NK-92 (cell line): ENCODE data around the gene GEMIN5.
A peak's percentile ranks its signal among the peaks of the same experiment; 100 is the strongest.
"Not testable (repeated sequence)": the region's sequence is repeated elsewhere in the genome, so short reads cannot be mapped to it uniquely, and the experiment has no call there.

Experiments used
- DNase-seq: peaks from one replicate; lab custom pipeline; 2025; ENCODE audit not compliant: unreplicated experiment; lab: John Stamatoyannopoulos, UW

GEMIN5 gene

DNA sequence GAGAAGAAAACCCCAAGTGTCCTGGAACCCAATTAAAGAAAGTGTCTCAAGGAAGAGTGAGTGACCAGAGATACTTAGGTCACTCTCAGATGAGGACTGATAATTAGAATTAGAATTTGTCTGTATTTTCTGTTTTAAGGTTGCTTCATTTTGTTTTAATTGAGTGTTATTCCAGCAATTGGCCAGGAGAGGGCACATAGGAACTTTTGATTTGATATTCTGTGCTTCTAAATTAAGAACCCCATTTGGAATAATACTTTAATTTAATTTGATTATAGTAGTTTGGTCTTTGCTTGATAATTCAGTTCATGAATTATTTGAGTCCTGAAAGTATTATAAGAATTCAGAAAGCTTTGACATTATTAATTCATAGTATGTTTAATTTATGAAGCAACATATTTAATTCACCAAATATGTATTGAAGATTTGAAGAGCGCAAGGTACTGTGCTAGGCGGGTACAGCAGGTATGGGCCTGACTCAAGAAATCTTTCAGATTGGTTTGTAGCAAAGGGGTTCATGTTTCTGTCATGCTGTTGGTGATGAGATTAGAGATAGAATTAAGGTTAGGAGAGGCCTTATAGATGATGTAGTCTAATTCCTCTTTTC lies 7.8 kb upstream of the GEMIN5 start:
- DNase-seq, result no peak

DNA sequence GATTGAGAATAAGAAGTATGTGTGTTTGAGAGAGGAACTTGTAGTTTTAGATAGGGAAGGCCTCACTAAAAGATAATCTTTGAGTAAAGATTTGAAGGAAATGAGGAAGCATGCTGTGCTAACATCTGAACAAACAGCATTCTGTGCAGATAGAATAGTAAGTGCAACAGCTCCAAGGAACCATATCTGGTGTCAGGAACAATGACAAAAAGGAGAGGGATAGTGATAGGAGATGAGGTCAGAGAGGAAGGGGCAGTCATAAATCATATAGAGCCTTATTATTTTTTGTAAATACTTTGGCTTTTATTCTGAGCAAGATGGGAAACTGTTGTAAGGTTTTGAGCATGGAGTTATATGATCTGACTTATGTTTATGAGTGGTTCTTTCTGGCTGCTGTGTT lies 6.7 kb upstream of the GEMIN5 start:
- no peak for DNase-seq

GRCh38 chr5:154943527-154943926 lies 5.5 kb upstream of the GEMIN5 start:
- DNase-seq, result no peak

DNA sequence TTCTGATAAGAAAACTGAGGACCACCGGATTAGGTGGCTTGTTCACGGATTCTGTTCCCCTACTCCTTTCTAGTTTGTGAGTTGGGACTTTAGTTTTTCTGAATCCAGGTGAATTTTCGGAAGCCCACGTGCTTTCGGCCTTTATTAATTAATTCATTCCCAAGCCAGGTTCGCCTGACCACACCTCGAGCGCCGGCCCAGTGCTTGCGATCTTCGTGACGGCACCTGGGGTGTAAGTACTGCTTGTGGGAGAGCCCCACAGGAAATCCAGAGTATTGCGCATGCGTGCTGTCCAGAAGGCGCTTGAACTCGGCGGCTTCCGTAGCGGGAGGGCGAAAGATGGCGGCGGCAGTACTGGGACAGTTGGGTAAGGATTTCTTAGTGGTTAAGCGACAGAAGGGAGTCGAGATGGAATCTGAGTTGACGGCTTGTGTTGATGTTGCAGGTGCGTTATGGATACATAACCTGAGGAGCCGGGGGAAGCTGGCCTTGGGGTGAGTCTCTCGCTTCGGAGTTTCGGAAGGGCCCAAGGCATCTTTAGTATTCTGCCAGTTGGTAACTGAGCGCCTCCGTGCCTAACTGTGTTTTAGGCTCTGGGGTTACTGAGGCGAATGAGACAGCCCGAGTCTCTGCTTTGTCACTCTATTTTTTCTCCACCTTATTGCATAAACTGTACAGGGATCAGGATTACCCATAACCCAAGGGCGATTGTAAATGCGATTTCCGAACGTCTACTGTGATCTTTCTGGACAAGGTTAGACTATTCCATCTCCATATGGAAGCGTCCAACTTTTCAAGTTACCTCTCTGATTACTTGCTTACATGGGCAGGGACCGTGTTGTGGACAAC lies 3.0 kb upstream of the GEMIN5 start, which contains the start of gene MRPL22:
Gene MRPL22, plus strand, starts transcription at position 302 of the 849 bp plus-strand sequence. Its CDS starts 38 bp downstream, at position 340.
- DNase-seq, result peak; percentile 64

DNA sequence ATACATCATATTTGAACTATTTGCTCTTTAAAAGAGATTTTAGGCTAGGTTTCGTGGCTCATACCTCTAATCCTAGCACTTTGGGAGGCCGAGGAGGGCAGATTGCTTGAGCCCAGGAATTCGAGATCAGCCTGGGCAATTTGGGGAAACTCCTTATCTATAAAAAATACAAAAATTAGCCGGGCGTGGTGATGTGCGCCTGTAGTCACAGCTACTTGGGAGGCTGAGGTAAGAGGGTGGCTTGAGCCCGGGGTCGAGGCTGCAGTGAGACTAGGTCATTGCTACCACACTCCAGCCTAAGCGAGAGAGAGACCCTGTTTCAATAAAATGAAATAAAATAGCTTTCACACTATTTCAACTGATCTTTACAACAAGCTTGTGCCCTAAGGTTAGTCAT lies 2.4 kb upstream of the GEMIN5 start:
- DNase-seq, result no peak

GRCh38 chr5:154939387-154939786 lies 1.4 kb upstream of the GEMIN5 start:
- not testable (repeated sequence) for DNase-seq

DNA sequence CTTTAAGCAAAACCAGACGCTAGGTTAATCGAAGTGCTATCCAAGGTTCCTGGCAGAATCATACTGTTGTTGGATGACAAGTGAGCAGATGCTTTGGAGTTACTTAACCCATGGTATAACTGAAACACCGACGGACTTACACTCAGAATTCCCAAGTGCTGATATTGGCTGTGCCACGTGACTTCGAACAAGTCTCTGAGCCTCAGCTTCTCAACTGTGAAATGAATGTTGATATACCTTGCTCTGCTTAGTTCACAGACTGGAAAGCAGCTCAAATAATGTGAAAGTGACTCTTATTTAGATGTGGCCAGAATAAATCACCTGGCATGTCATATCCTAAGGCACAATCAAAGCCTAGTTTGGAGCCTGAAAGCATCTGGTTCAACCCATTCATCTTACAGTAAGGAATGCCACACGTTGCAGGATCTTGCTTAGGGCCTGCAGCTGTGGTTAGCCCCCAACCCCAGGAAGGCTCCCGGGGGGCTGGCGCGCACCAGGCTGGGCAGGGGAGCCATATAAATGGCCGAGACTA lies 759 bp downstream of the GEMIN5 start:
- DNase-seq, result no peak

- DNase-seq, result no peak
These were observed 3.1 kb downstream of the GEMIN5 start for GRCh38 chr5:154934881-154935280.

DNA sequence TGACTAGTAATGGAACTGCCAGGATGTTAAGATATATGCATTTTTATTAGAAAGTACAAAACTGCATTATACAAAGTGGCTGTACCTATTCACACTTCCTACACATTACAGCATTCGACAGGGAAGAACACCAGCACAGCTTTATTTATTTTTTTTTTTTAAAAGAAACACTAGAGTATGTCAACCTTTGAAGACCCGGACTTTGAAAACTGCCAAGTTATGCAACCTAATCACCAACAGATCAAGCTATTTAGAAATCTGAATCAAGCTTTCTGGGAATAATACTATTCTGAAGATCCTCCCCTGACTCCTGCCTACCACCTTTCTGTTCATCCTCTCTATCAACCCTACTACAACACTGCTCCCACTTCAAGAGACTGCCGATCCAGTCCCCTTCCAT lies 4.5 kb downstream of the GEMIN5 start:
- no peak for DNase-seq

DNA sequence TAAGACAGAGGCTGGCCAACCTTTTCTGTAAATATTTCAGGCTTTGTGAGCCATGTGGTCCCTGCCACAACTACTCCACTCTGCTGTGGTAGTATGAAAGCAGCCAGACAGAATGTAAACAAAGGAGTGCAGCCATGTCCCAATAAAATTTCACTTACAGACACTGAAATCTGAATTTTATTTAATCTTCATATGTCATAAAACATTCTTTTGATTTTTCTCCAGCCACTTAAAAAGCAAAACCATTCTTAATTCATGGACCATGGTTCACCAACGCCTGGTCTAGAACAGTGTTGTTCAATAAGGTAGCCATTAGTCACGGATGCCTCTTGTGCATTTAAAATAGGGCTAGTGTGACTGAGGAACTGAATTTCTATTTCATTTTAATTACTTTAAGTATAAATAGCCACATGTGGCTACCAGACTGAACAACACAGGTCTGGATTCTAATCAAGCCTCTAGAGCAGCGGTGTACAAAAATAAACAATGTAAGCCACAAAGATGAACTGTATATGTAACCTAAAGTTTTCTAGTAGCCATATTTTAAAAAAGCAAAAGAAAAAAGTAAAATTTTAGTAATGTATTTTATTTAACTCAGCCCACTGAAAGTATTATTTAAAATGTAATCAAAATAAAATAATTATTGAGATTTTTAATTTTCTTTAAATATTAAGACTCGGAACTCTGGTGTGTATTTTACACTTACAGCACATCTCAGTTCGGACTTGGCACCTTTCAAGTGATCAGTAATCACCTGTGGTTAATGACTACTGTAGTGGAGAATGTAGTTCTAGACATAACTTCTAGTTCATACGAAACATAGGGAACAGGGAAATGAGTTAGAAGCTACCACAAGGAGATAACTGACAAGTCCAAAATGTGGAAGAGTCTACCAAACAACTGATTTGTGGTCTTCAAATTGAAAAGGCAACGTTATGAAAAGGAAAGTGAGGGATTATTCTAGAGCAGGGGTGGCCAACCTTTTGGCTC lies 14.3 kb downstream of the GEMIN5 start:
- DNase-seq, result no peak

DNA sequence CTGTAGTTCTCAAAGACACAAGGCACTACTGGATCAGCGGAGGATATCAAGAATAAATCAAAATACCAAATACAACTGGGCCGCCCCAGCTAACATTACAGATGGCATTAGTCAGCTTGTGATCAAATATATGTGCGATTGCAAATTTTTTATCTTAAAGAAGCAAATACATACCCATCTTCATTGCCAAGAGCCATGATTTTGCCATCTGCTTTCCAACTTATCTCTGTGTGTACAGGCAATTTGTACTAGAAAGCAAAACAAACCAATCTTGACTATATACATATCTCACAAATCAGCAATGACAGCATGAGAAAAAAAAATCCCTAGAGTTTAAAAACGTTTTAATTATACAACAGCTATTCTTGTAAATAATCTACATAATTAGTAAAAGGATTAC lies 20.3 kb downstream of the GEMIN5 start:
- DNase-seq, result no peak

DNA sequence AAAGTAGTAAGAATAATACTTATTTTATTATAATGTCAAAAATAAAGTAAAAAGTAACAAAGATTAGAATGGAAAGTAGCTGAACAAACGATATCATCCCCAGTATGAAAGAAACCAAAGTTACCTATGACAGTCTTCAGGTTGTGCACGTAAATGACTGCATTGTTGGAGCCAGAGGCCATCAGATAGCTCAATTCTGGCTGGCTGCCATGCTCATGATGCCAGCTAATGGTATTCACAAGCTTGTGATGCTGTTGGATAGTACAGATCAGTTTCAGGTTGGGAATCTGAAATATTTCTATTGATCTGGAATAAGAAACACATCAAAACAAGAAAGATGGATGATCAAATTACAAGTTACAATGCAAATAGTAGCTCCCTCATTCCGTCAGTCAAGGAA lies 21.1 kb downstream of the GEMIN5 start:
- no peak for DNase-seq

DNA sequence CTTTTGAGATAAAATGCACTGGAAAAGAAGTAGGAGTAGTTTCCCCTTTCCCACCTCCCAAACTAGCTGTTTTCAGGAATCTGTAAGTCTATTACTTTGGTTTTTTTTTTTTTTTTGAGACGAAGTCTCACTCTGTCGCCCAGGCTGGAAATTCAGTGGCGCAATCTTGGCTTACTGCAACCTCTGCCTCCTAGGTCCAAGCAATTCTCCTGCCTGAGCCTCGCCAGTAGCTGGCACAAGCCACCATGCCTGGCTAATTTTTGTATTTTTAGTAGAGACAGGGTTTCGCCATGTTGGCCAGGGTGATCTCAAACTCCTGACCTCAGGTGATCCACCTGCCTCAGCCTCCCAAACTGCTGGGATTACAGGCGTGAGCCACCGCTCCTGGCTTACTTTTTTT lies 32.4 kb downstream of the GEMIN5 start:
- not testable (repeated sequence) for DNase-seq

DNA sequence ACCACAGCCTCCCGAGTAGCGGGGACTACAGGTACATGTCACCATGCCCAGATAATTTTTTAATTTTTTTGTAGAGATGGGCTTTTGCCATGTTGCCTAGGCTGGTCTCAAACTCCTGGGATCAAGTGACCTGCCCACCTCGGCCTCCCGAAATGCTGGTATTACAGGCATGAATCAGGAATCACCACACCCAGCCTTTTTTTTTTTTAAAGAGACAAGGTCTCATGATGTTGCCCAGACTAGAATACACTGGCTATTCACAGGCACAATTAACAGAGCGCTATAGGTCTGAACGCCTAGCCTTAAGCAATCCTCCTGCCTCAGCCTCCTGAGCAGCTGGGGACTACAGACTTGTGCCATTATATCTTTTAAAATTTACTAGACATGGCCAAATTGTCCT lies 36.1 kb downstream of the GEMIN5 start:
- DNase-seq, result no peak

- no peak for DNase-seq
These were observed 36.7 kb downstream of the GEMIN5 start for GRCh38 chr5:154901276-154901675.

GRCh38 chr5:154900066-154900465 lies 37.9 kb downstream of the GEMIN5 start:
- DNase-seq, result no peak

- no peak for DNase-seq
These were observed 38.7 kb downstream of the GEMIN5 start for GRCh38 chr5:154899151-154899816.

DNA sequence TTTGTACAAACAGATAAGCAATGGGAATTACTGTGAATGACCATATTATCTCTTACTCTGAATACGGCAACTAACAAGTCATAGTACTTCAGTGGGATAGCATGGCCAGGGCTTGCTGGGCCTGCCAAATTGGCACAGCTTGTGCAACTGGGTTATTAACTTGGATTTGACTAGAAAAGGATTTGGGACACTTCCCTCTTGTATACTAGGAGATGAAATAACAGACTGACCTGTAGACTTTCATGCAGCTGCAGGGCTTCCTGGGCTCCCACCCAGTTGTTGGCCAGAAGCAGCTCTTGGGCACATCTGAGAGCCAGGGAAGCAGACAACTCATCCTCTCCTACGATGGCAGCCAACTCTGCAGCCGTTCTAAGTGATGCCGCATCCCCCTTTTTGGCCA lies 39.8 kb downstream of the GEMIN5 start:
- no peak for DNase-seq

- no peak for DNase-seq
These were observed 41.3 kb downstream of the GEMIN5 start for GRCh38 chr5:154896562-154897165.
